CD8-positive, alpha-beta memory T cell (primary cell): Measurements from ENCODE around the gene CRIP2. TPM values are rescaled to one million over a fixed set of nuclear protein-coding genes. Genes with fewer than 3 reads are reported as not detected.

ENCODE experiments used
- CTCF ChIA-PET: fragments of 350-600 bp; sonication (Branson Sonifier 250); formaldehyde crosslinking; loops from one replicate; lab custom pipeline; 2021; ENCODE audit warnings: antibody characterized with exemption; lab: Charles Lee
- POLR2A ChIA-PET: fragments of 350-600 bp; sonication (Branson Sonifier 250); formaldehyde crosslinking; loops from one replicate; lab custom pipeline; 2021; ENCODE audit warnings: antibody characterized with exemption; lab: Charles Lee
- DNase-seq, 5 donors: peaks; one replicate each; pipeline versions ENCODE4 v3.0.0 to v3.0.0-alpha.2; 2020 to 2022; ENCODE audit warnings: mixed read lengths in 1 of 5
- H3K27ac ChIP-seq: one replicate; pipeline ENCODE4 v1.7.0; 2013; ENCODE audit warnings: low read depth, mild to moderate bottlenecking, low read length, moderate library complexity
- H3K27me3 ChIP-seq: 2 replicates; pipeline ENCODE4 v1.7.0; 2013; ENCODE audit warnings: low read length, mild to moderate bottlenecking; ENCODE audit not compliant: insufficient read depth, poor library complexity, severe bottlenecking
- H3K36me3 ChIP-seq: 2 replicates; pipeline ENCODE4 v1.7.0; 2013; ENCODE audit warnings: mild to moderate bottlenecking, low read length, moderate library complexity; ENCODE audit not compliant: insufficient read depth
- H3K4me1 ChIP-seq: 2 replicates; pipeline ENCODE4 v1.7.0; 2013; ENCODE audit warnings: mild to moderate bottlenecking, low read length, moderate library complexity; ENCODE audit not compliant: insufficient read depth
- H3K4me3 ChIP-seq: 2 replicates; pipeline ENCODE4 v1.7.0; 2013; ENCODE audit warnings: mild to moderate bottlenecking, low read length
- H3K9me3 ChIP-seq: 2 replicates; pipeline ENCODE4 v1.7.0; 2013; ENCODE audit warnings: mild to moderate bottlenecking, low read length
- H3K27ac Mint-ChIP-seq, 8 donors: one replicate each; pipeline ENCODE4 v1.8.0; 2020 to 2021; ENCODE audit warnings: mixed read lengths in 8 of 8, mild to moderate bottlenecking in 6 of 8, inconsistent platforms in 3 of 8, moderate library complexity in 3 of 8
- H3K27me3 Mint-ChIP-seq, 2 donors: one replicate each; pipeline ENCODE4 v1.8.0; 2020 to 2021; ENCODE audit warnings: mixed read lengths in 2 of 2, mild to moderate bottlenecking in 1 of 2, moderate library complexity in 1 of 2
- H3K36me3 Mint-ChIP-seq, 3 donors: one replicate each; pipeline ENCODE4 v1.8.0; 2020 to 2021; ENCODE audit warnings: mixed read lengths in 3 of 3, inconsistent platforms in 1 of 3, mild to moderate bottlenecking in 1 of 3
- H3K4me1 Mint-ChIP-seq, 3 donors: one replicate each; pipeline ENCODE4 v1.8.0; 2020 to 2021; ENCODE audit warnings: mixed read lengths in 3 of 3, inconsistent platforms in 1 of 3, mild to moderate bottlenecking in 1 of 3
- H3K4me3 Mint-ChIP-seq, 7 donors: one replicate each; pipeline ENCODE4 v1.8.0; 2020 to 2021; ENCODE audit warnings: mixed read lengths in 7 of 7, mild to moderate bottlenecking in 6 of 7, moderate library complexity in 4 of 7, inconsistent platforms in 2 of 7
- H3K9me3 Mint-ChIP-seq, 5 donors: one replicate each; pipeline ENCODE4 v1.8.0; 2020 to 2022; ENCODE audit warnings: mixed read lengths in 5 of 5, mild to moderate bottlenecking in 3 of 5, moderate library complexity in 2 of 5, inconsistent platforms in 1 of 5
- polyA plus RNA-seq: library from polyadenylated mRNA; unstranded; fragments of 300-500 nt; fragmentation: Illumina TruSeq; gene quantifications from one replicate; pipeline ENCODE4 v1.2.3, GENCODE V29; 2021
- total RNA-seq, 2 experiments: library from RNA; stranded (reverse); gene quantifications; one replicate each; pipeline ENCODE4 v1.2.3, GENCODE V29; 2021

The CRIP2 gene
- total and polyA plus RNA-seq, 3 experiments from 2014 or later: 2.7 to 31.5 (median 4.5) TPM

GRCh38 chr14:105489542-105490266, 15.1 kb downstream of the CRIP2 start:
- ChIA-PET POLR2A (interaction anchor here (0.6 to 3.3 kb wide), 12 partner anchors 8 to 426 kb away, joined by 3 to 66 read pairs (median 5); partner anchors contain the start of gene GPR132), CTCF (interaction anchor here (0.8 to 5.8 kb wide), 33 partner anchors 8 to 678 kb away, joined by 3 to 135 read pairs (median 4); partner anchors contain the start of genes BRF1, CRIP2, PACS2 and TEX22)
- Mint-ChIP-seq H3K36me3 (peaks cover 0 to 24% (median 0%) of the 10 kb centered on the region in 3 donors), H3K27me3 (peaks cover 0 to 4% of the 10 kb centered on the region in 2 donors), H3K9me3 (no peaks in the 10 kb centered on the region), H3K4me1 (peaks cover 18 to 60% (median 23%) of the 10 kb centered on the region in 3 donors), H3K4me3 (peak overlapping the region; percentile 88 to 94 (median 92)), H3K27ac (peak overlapping the region; percentile 91 to 100 (median 98))
- Histone ChIP-seq H3K36me3 (no peaks in the 10 kb centered on the region), H3K4me3 (peak overlapping the region; percentile 67), H3K27ac (peak overlapping the region; percentile 97), H3K4me1 (peaks cover 45% of the 10 kb centered on the region), H3K9me3 (no peaks in the 10 kb centered on the region), H3K27me3 (no peaks in the 10 kb centered on the region)
- peak; percentile 79 to 93 (median 89) for DNase-seq

- peak overlapping the region; percentile 67 for H3K4me3 ChIP-seq
- peaks cover 15 to 55% (median 22%) of the 10 kb centered on the region in 3 donors for H3K4me1 Mint-ChIP-seq
- DNase-seq: no peak
- H3K36me3 Mint-ChIP-seq: peaks cover 0 to 24% (median 0%) of the 10 kb centered on the region in 3 donors
- H3K9me3 Mint-ChIP-seq: no peaks in the 10 kb centered on the region
- no peaks in the 10 kb centered on the region for H3K27me3 ChIP-seq
- peaks cover 0 to 5% of the 10 kb centered on the region in 2 donors for H3K27me3 Mint-ChIP-seq
- POLR2A ChIA-PET: interaction anchor here (0.7 to 3.3 kb wide), 12 partner anchors 9 to 426 kb away, joined by 3 to 66 read pairs (median 5); partner anchors contain the start of genes GPR132 and PACS2
- peak overlapping the region; percentile 97 for H3K27ac ChIP-seq
- CTCF ChIA-PET: interaction anchor here (1.0 to 5.8 kb wide), 31 partner anchors 9 to 679 kb away, joined by 3 to 135 read pairs (median 4); partner anchors contain the start of genes BRF1, CRIP2, PACS2 and TEX22
- no peaks in the 10 kb centered on the region for H3K36me3 ChIP-seq
- peak overlapping the region in 7 of 8 donors; percentile 96 to 100 (median 98) for H3K27ac Mint-ChIP-seq
- peaks cover 40% of the 10 kb centered on the region for H3K4me1 ChIP-seq
- H3K4me3 Mint-ChIP-seq: peak overlapping the region in 6 of 7 donors; percentile 88 to 94 (median 92)
- H3K9me3 ChIP-seq: no peaks in the 10 kb centered on the region
These were observed 15.6 kb downstream of the CRIP2 start for GRCh38 chr14:105490267-105490571.

GRCh38 chr14:105490572-105491365, 16.1 kb downstream of the CRIP2 start, which contains the start of gene TEDC1:
TSS of gene TEDC1 (plus strand) at chr14:105491246. CDS start at chr14:105491376, 130 bp downstream.
- Histone ChIP-seq H3K9me3 (no peaks in the 10 kb centered on the region), H3K4me3 (peak within 1 kb of the TSS; percentile 67), H3K27me3 (no peaks in the 10 kb centered on the region), H3K4me1 (peaks cover 34% of the 10 kb centered on the region), H3K36me3 (no peaks in the 10 kb centered on the region), H3K27ac (peak within 1 kb of the TSS; percentile 97)
- H3K27me3 Mint-ChIP-seq: peaks cover 0 to 5% of the 10 kb centered on the region in 2 donors
- H3K27ac Mint-ChIP-seq: peak within 1 kb of the TSS; percentile 96 to 100 (median 98)
- H3K4me3 Mint-ChIP-seq: peak within 1 kb of the TSS; percentile 83 to 94 (median 92)
- peaks cover 0 to 24% (median 0%) of the 10 kb centered on the region in 3 donors for H3K36me3 Mint-ChIP-seq
- CTCF ChIA-PET: interaction anchor here (1.0 to 5.8 kb wide), 26 partner anchors 9 to 679 kb away, joined by 3 to 135 read pairs (median 5); partner anchors contain the start of genes BRF1, CRIP2, PACS2 and TEX22
- H3K9me3 Mint-ChIP-seq: no peaks in the 10 kb centered on the region
- peak in 4 of 5 donors; percentile 98 to 100 (median 98) for DNase-seq
- POLR2A ChIA-PET: interaction anchor here (0.7 to 3.3 kb wide), 10 partner anchors 9 to 425 kb away, joined by 3 to 66 read pairs (median 5); partner anchors contain the start of genes GPR132 and PACS2
- peaks cover 9 to 49% (median 18%) of the 10 kb centered on the region in 3 donors for H3K4me1 Mint-ChIP-seq

DNA sequence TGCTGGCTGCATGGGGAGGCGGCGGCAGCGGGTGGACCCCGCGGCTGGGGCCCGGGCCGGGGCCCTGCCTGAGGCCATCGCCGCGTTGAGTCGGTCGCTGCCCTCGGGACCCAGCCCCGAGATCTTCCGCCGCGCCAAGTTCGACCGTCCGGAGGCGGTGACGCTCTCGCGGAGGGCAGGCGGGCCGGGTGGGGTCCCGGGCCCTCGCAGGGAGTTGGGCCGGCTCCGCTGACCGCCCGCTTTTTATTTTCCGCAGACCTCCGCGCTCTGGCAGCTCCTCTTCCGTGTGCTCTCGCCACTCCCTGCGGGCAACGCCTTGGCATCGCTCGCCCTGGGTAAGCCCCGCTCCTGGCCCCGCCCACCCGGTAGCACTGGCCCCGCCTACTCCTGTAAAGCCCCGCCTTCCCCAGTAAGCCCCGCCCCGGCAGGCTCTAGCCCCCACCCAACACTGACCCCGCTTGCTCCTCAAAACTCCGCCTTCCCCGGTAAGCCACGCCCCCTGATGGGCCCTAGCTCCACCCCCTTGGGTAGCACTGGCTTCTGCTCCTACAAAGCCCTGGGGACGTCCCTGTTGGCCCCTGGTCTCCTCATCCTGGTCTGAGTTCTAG, 16.8 kb downstream of the CRIP2 start:
- ChIA-PET CTCF (interaction anchor here (0.7 to 5.8 kb wide), 5 partner anchors 10 to 120 kb away, joined by 3 to 135 read pairs (median 7); no protein-coding TSS in a partner anchor), POLR2A (interaction anchor here (1.0 to 3.3 kb wide), 2 partner anchors 10 to 190 kb away, joined by 3 to 66 read pairs; no protein-coding TSS in a partner anchor)
- Mint-ChIP-seq H3K27ac (peak overlapping the region; percentile 88 to 98 (median 96)), H3K4me1 (peaks cover 6 to 44% (median 16%) of the 10 kb centered on the region in 3 donors), H3K27me3 (peaks cover 0 to 5% of the 10 kb centered on the region in 2 donors), H3K9me3 (no peaks in the 10 kb centered on the region), H3K4me3 (peak overlapping the region; percentile 83 to 93 (median 87)), H3K36me3 (peaks cover 0 to 24% (median 0%) of the 10 kb centered on the region in 3 donors)
- H3K36me3 ChIP-seq: no peaks in the 10 kb centered on the region
- H3K27ac ChIP-seq: peak overlapping the region; percentile 90
- DNase-seq: peak; percentile 75 to 90 (median 84)
- peak overlapping the region; percentile 58 for H3K4me3 ChIP-seq
- H3K4me1 ChIP-seq: peaks cover 27% of the 10 kb centered on the region
- no peaks in the 10 kb centered on the region for H3K27me3 ChIP-seq
- H3K9me3 ChIP-seq: no peaks in the 10 kb centered on the region

- H3K27me3 Mint-ChIP-seq: peaks cover 0 to 5% of the 10 kb centered on the region in 2 donors
- H3K36me3 Mint-ChIP-seq: peaks cover 0 to 24% (median 0%) of the 10 kb centered on the region in 3 donors
- ChIA-PET CTCF (interaction anchor here (0.7 to 5.8 kb wide), 5 partner anchors 11 to 121 kb away, joined by 3 to 135 read pairs (median 7); no protein-coding TSS in a partner anchor), POLR2A (interaction anchor here (1.0 kb wide), 1 partner anchor 191 kb away, joined by 3 read pairs; no protein-coding TSS in a partner anchor)
- H3K4me3 ChIP-seq: peak overlapping the region; percentile 58
- H3K4me3 Mint-ChIP-seq: peak overlapping the region; percentile 80 to 93 (median 86)
- no peaks in the 10 kb centered on the region for H3K9me3 Mint-ChIP-seq
- DNase-seq: peak in 1 of 5 donors; percentile 60
- peak overlapping the region in 7 of 8 donors; percentile 80 to 98 (median 94) for H3K27ac Mint-ChIP-seq
- no peak overlapping the region for H3K27ac ChIP-seq
- H3K9me3 ChIP-seq: no peaks in the 10 kb centered on the region
- H3K4me1 Mint-ChIP-seq: peaks cover 6 to 39% (median 14%) of the 10 kb centered on the region in 3 donors
- H3K36me3 ChIP-seq: no peaks in the 10 kb centered on the region
- no peaks in the 10 kb centered on the region for H3K27me3 ChIP-seq
- peaks cover 24% of the 10 kb centered on the region for H3K4me1 ChIP-seq
These were observed 17.7 kb downstream of the CRIP2 start for GRCh38 chr14:105492031-105492970.
